Gastrocnemius medialis (tissue), 4 donors: ENCODE measurements around the gene NDST4.

Experiments used
- CTCF ChIP-seq, 5 experiments: fragments of 450-650 bp in 3 of 5; fragments of 200-600 bp in 2 of 5; sonication (generic) in 2 of 5; IDR thresholded peaks in 4 of 5; conservative IDR thresholded peaks in 1 of 5; 1 replicate in 4 of 5; 2 replicates in 1 of 5; pipeline ENCODE4 v1.5.1; 2016 to 2019; ENCODE audit warnings: antibody characterized with exemption in 5 of 5, mild to moderate bottlenecking in 3 of 5, moderate library complexity in 3 of 5
- POLR2A ChIP-seq, 2 donors: fragments of 450-650 bp; IDR thresholded peaks; one replicate each; pipeline ENCODE4 v1.6.1; 2017; ENCODE audit warnings: antibody characterized with exemption in 2 of 2, mild to moderate bottlenecking in 2 of 2, moderate library complexity in 2 of 2

GRCh38 chr4:115117651-115118050 lies 4.2 kb upstream of the NDST4 start:
- TF ChIP-seq POLR2A (IDR thresholded peaks at IDR 0.05) (no peak), CTCF (IDR thresholded peaks at IDR 0.05 in 4 of 5, conservative IDR thresholded peaks at IDR 0.05 in 1 of 5) (no peak)
